H9 (cell line): ENCODE data around the gene SORD. TPM values are rescaled to one million over a fixed set of nuclear protein-coding genes. Genes with fewer than 3 reads are reported as not detected.
"Not testable (repeated sequence)": the region's sequence is repeated elsewhere in the genome, so short reads cannot be mapped to it uniquely, and the experiment has no call there.

Experiments used
- DNase-seq: peaks from one replicate; pipeline ENCODE4 v3.0.0-alpha.2; 2017
- H2AFZ ChIP-seq: one replicate; pipeline ENCODE4 v1.6.1; 2013; ENCODE audit warnings: mild to moderate bottlenecking, low read length, control low read depth, moderate library complexity
- H2AK5ac ChIP-seq: 2 replicates; pipeline ENCODE4 v1.6.1; 2013; ENCODE audit warnings: low read length, control low read depth, mixed read lengths; ENCODE audit not compliant: insufficient read length
- H2BK120ac ChIP-seq: one replicate; pipeline ENCODE4 v1.6.1; 2013; ENCODE audit warnings: low read depth, mild to moderate bottlenecking, low read length, control low read depth, inconsistent platforms; ENCODE audit not compliant: poor library complexity, severe bottlenecking
- H2BK12ac ChIP-seq: 2 replicates; pipeline ENCODE4 v1.6.1; 2013; ENCODE audit warnings: low read length, control low read depth, mixed read lengths, low read depth; ENCODE audit not compliant: insufficient read length
- H2BK15ac ChIP-seq: 2 replicates; pipeline ENCODE4 v1.6.1; 2013; ENCODE audit warnings: low read depth, low read length, control low read depth
- H2BK20ac ChIP-seq: one replicate; pipeline ENCODE4 v1.6.1; 2013; ENCODE audit warnings: low read depth, mild to moderate bottlenecking, low read length, control low read depth, inconsistent platforms; ENCODE audit not compliant: poor library complexity, severe bottlenecking
- H2BK5ac ChIP-seq: 2 replicates; pipeline ENCODE4 v1.6.1; 2013; ENCODE audit warnings: low read length, control low read depth, mixed read lengths; ENCODE audit not compliant: insufficient read length
- H3K14ac ChIP-seq: 2 replicates; pipeline ENCODE4 v1.6.1; 2013; ENCODE audit warnings: low read length, control low read depth; ENCODE audit not compliant: insufficient read depth
- H3K18ac ChIP-seq: 2 replicates; pipeline ENCODE4 v1.6.1; 2013; ENCODE audit warnings: low read depth, mild to moderate bottlenecking, mixed read lengths, low read length, control low read depth; ENCODE audit not compliant: insufficient read length
- H3K23ac ChIP-seq: 2 replicates; pipeline ENCODE4 v1.6.1; 2013; ENCODE audit warnings: low read length, control low read depth, mixed read lengths, low read depth; ENCODE audit not compliant: insufficient read length
- H3K23me2 ChIP-seq: 2 replicates; pipeline ENCODE4 v1.6.1; 2013; ENCODE audit warnings: low read depth, mild to moderate bottlenecking, mixed read lengths, low read length, control low read depth; ENCODE audit not compliant: insufficient read length, poor library complexity, severe bottlenecking
- H3K27ac ChIP-seq: 2 replicates; pipeline ENCODE4 v1.5.1; 2013; ENCODE audit warnings: low read length, control low read depth, mixed read lengths, low read depth; ENCODE audit not compliant: insufficient read length
- H3K27me3 ChIP-seq: 2 replicates; pipeline ENCODE4 v1.6.1; 2013; ENCODE audit warnings: low read length, control low read depth, inconsistent platforms; ENCODE audit not compliant: insufficient read depth
- H3K4ac ChIP-seq: 2 replicates; pipeline ENCODE4 v1.6.1; 2013; ENCODE audit warnings: low read depth, mild to moderate bottlenecking, control low read depth, inconsistent platforms, low read length, moderate library complexity
- H3K4me1 ChIP-seq: 2 replicates; pipeline ENCODE4 v1.6.1; 2013; ENCODE audit warnings: low read length, control low read depth, inconsistent platforms; ENCODE audit not compliant: insufficient read depth
- H3K4me2 ChIP-seq: 2 replicates; pipeline ENCODE4 v1.6.1; 2013; ENCODE audit warnings: low read length, control low read depth, mixed read lengths; ENCODE audit not compliant: insufficient read length, insufficient read depth
- H3K56ac ChIP-seq: 2 replicates; pipeline ENCODE4 v1.6.1; 2013; ENCODE audit warnings: low read depth, mild to moderate bottlenecking, mixed read lengths, low read length, control low read depth; ENCODE audit not compliant: insufficient read length
- H3K79me1 ChIP-seq: 2 replicates; pipeline ENCODE4 v1.6.1; 2013; ENCODE audit warnings: low read depth, mild to moderate bottlenecking, moderate library complexity, low read length, control low read depth, inconsistent platforms; ENCODE audit not compliant: insufficient read depth, poor library complexity, severe bottlenecking
- H3K79me2 ChIP-seq: 2 replicates; pipeline ENCODE4 v1.6.1; 2013; ENCODE audit warnings: low read length, control low read depth, inconsistent platforms; ENCODE audit not compliant: insufficient read depth
- H3K9ac ChIP-seq: 2 replicates; pipeline ENCODE4 v1.6.1; 2013; ENCODE audit warnings: low read length, control low read depth, mixed read lengths; ENCODE audit not compliant: insufficient read length; ENCODE audit errors: extremely low read depth
- H3K9me3 ChIP-seq: one replicate; pipeline ENCODE4 v1.6.1; 2013; ENCODE audit warnings: low read depth, low read length, inconsistent platforms; ENCODE audit not compliant: control insufficient read depth
- H3T11ph ChIP-seq: one replicate; pipeline ENCODE4 v1.6.1; 2013; ENCODE audit warnings: mild to moderate bottlenecking, low read length, control low read depth, inconsistent platforms
- H4K20me1 ChIP-seq: one replicate; pipeline ENCODE4 v1.6.1; 2013; ENCODE audit not compliant: control insufficient read depth, insufficient read length, insufficient read depth
- H4K5ac ChIP-seq: 2 replicates; pipeline ENCODE4 v1.6.1; 2013; ENCODE audit warnings: low read depth, mild to moderate bottlenecking, mixed read lengths, low read length, control low read depth; ENCODE audit not compliant: insufficient read length
- H4K8ac ChIP-seq: replicated peaks from 2 replicates; pipeline ENCODE4 v1.6.1; 2013; ENCODE audit warnings: low read length, control low read depth, mixed read lengths, low read depth; ENCODE audit not compliant: insufficient read length
- H4K91ac ChIP-seq: 2 replicates; pipeline ENCODE4 v1.6.1; 2013; ENCODE audit warnings: low read depth, mild to moderate bottlenecking, moderate library complexity, mixed read lengths, low read length, control low read depth; ENCODE audit not compliant: insufficient read length
- H3K27ac Mint-ChIP-seq, 3 experiments: 2 replicates in 2 of 3; 3 replicates in 1 of 3; pipeline ENCODE4 v1.8.0; 2020 to 2021; ENCODE audit warnings: mixed read lengths in 3 of 3, mild to moderate bottlenecking in 1 of 3, moderate library complexity in 1 of 3
- H3K27me3 Mint-ChIP-seq: 2 replicates; pipeline ENCODE4 v1.8.0; 2021; ENCODE audit warnings: low read depth, mild to moderate bottlenecking, moderate library complexity, mixed read lengths
- H3K36me3 Mint-ChIP-seq, 3 experiments: 2 replicates in 2 of 3; 3 replicates in 1 of 3; pipeline ENCODE4 v1.8.0; 2020 to 2021; ENCODE audit warnings: low read depth in 3 of 3, mixed read lengths in 3 of 3; ENCODE audit not compliant: insufficient read depth in 1 of 3
- H3K4me1 Mint-ChIP-seq, 2 experiments: 2 replicates each; pipeline ENCODE4 v1.8.0; 2020; ENCODE audit warnings: mixed read lengths in 2 of 2
- H3K4me3 Mint-ChIP-seq, 2 experiments: 2 replicates in 1 of 2; 3 replicates in 1 of 2; pipeline ENCODE4 v1.8.0; 2020 to 2021; ENCODE audit warnings: mild to moderate bottlenecking in 2 of 2, mixed read lengths in 2 of 2, moderate library complexity in 1 of 2
- H3K9me3 Mint-ChIP-seq, 2 experiments: 2 replicates in 1 of 2; 3 replicates in 1 of 2; pipeline ENCODE4 v1.8.0; 2020; ENCODE audit warnings: mild to moderate bottlenecking in 2 of 2, mixed read lengths in 2 of 2, moderate library complexity in 1 of 2
- WGBS: extraction: QIAGEN DNeasy Blood & Tissue Kit; methylation state at CpG from one replicate; pipeline ENCODE4 v1.1.7; 2013; ENCODE audit warnings: missing lambda C conversion rate, low lambda C conversion rate, mixed read lengths; ENCODE audit not compliant: insufficient read length; ENCODE audit errors: extremely low coverage; 5-methylcytosine and 5-hydroxymethylcytosine counted together
- total RNA-seq: library from RNA; stranded (reverse); gene quantifications from 2 replicates; pipeline ENCODE4 v1.2.1, GENCODE V29; 2021

The SORD gene
- total RNA-seq, 1 experiment from 2014 or later, result 35.2 TPM

DNA sequence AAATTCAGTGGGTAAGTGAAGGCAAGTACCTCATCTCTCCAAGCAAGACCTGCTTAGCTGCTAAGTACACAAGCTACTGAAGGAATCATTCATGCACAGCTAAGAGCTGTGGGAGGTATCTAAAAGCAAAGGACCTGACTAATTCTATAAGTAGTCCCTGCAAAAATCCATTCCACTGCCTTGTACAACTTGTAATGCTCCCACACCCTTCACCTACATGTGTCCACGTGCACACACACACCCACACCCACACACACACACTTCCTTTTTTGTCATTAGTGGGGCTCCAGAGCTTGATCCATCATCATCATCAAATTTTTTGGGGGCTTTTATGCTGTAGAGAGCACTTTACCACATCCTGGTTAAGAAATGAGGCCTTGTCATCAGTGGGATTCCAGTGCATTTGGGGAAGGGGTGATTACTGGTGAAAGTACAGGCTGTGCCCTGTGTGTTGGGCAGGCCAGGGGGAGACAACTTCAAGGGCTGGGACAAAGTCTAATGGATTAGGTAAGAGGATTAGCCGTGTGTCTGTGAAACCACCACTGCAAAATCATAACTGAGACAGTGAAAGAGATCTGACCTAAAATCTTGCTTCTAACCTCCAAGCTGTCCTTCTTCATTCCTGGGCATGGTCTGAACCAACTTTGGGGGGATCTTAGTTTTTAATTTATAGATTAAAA is 19.1 kb upstream of the SORD start:
- not testable (repeated sequence) for H3K4me3 Mint-ChIP-seq

DNA sequence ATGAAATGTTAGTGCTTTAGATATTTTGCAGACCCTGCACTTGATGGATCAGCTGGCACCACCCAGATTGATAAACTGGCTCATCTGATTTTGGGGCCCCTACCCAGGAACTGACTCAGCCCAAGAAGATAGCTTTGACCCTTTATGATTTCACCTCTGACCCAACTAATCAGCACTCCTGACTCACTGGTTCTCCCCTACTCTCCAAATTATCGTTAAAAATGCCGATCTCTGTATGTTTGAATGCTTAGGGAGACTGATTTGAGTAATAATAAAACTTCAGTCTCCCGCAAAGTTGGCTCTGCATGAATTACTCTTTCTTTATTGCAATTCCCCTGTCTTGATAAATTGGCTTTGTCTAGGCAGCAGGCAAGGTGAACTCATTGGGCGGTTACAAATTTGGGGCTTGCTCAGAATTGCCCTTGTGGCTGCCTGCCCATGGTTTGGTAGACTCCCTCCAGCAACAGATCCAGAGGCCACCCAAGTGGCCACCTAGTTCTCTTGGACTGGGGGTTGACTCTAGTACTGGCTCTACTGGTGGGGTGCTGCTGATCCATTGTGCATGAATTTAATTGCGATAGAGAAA is 18.3 kb upstream of the SORD start:
- H3K79me1 ChIP-seq, H3K4me1 ChIP-seq, H3K23me2 ChIP-seq, H2BK120ac ChIP-seq, H3K9me3 ChIP-seq, H3K56ac ChIP-seq, H4K8ac ChIP-seq, H3K4ac ChIP-seq, H3K27me3 ChIP-seq, H4K5ac ChIP-seq, H2AFZ ChIP-seq, H4K20me1 ChIP-seq, H4K91ac ChIP-seq, H2BK15ac ChIP-seq, H2BK12ac ChIP-seq, DNase-seq, H3K14ac ChIP-seq, H3K18ac ChIP-seq, H2BK20ac ChIP-seq, H3K4me1 Mint-ChIP-seq, H3K9ac ChIP-seq, H3K27ac ChIP-seq, H3K27ac Mint-ChIP-seq, H2BK5ac ChIP-seq, H3K27me3 Mint-ChIP-seq, H3K23ac ChIP-seq, H3T11ph ChIP-seq, H3K4me2 ChIP-seq, H3K4me3 Mint-ChIP-seq, H3K79me2 ChIP-seq, H2AK5ac ChIP-seq: not testable (repeated sequence)
- H3K9me3 Mint-ChIP-seq, result peaks cover 15 to 34% of the 10 kb centered on the region in 2 experiments
- WGBS, result no CpG with 5 or more reads among the region's 5 CpGs
- peaks cover 2 to 17% (median 7%) of the 10 kb centered on the region in 3 experiments; a peak in 6 of 7 replicates for H3K36me3 Mint-ChIP-seq

More for the DNA sequence above, 19.1 kb upstream of the SORD start:
- not testable (repeated sequence) for H3K4me2 ChIP-seq, H4K91ac ChIP-seq, H3K18ac ChIP-seq, H3T11ph ChIP-seq, H3K79me1 ChIP-seq, H2BK120ac ChIP-seq, H3K79me2 ChIP-seq, H2BK12ac ChIP-seq, H3K23me2 ChIP-seq, H2BK20ac ChIP-seq, H3K27ac Mint-ChIP-seq, H4K8ac ChIP-seq, H3K4me1 Mint-ChIP-seq, H4K20me1 ChIP-seq, H3K27me3 Mint-ChIP-seq, H4K5ac ChIP-seq, H3K27me3 ChIP-seq, H3K56ac ChIP-seq, H2AFZ ChIP-seq, H3K9me3 ChIP-seq, H3K4me1 ChIP-seq, H3K14ac ChIP-seq, H3K27ac ChIP-seq, H3K4ac ChIP-seq, H2AK5ac ChIP-seq, H3K23ac ChIP-seq, DNase-seq, H2BK15ac ChIP-seq, H3K9ac ChIP-seq, H2BK5ac ChIP-seq
- peaks cover 15 to 28% of the 10 kb centered on the region in 2 experiments for H3K9me3 Mint-ChIP-seq
- peaks cover 2 to 17% (median 6%) of the 10 kb centered on the region in 3 experiments; a peak in 5 of 7 replicates for H3K36me3 Mint-ChIP-seq
- no CpG with 5 or more reads among the region's 2 CpGs for WGBS
